Measurements from ENCODE around the gene ABCG1. TPM values are rescaled to one million over a fixed set of nuclear protein-coding genes. Genes with fewer than 3 reads are reported as not detected.

Gene ABCG1
- polyA plus RNA-seq, 4 donors = 9.0 to 10.2 (median 9.4) TPM

- DNase-seq (ENCODE audit: low read depth in 4 of 4, low spot score in 2 of 4) = no peak
Measured at GRCh38 chr21:42248783-42249597, 30.1 kb downstream of the ABCG1 start.

DNA sequence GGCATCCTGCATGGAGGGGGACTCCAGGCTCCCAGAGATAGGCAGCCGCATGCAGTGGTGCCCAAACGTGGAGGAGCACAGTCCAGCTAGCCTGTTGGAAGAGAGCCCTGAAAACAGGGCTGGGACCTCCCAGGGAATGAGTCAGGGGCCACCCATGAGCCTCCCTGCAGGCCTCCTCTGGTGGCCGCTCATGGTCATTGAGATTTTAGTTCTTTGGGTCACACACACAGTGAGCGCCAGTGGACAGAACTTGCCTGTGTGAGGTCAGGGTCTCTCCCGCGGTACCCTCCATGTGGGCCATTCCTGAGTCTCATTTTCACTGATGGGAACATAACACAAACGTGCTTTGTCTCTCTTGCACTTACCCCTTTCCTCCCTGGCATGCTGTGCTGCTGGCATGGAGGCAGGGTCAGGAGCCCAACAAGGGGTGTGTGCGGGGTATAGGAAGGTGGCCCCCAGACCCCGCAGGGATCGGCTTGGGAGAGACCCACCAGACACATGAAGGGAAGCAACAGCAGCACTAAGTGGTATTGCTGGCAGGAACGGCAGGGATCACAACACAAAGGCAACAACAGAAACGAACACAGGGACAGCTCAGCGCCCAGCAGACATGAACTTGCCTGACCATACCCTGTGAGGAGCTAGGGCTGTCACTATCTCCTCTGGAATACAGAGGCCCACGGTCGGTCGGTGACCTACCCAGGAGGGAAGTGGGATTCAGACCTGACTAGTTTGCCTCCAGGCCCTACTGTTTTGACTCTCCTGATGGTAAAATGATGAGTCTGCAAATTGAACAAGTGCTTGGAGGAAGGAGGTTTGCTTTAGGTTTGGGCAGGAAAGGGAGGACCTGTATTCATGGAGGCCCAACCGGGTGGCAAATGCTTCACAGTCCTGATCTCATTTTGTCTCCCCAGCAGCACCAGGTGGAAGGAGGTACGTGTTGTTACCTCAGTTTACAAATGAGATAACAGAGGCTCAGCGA, 31.8 kb downstream of the ABCG1 start:
- DNase-seq (ENCODE audit: low read depth in 4 of 4, low spot score in 2 of 4) = no peak

DNA sequence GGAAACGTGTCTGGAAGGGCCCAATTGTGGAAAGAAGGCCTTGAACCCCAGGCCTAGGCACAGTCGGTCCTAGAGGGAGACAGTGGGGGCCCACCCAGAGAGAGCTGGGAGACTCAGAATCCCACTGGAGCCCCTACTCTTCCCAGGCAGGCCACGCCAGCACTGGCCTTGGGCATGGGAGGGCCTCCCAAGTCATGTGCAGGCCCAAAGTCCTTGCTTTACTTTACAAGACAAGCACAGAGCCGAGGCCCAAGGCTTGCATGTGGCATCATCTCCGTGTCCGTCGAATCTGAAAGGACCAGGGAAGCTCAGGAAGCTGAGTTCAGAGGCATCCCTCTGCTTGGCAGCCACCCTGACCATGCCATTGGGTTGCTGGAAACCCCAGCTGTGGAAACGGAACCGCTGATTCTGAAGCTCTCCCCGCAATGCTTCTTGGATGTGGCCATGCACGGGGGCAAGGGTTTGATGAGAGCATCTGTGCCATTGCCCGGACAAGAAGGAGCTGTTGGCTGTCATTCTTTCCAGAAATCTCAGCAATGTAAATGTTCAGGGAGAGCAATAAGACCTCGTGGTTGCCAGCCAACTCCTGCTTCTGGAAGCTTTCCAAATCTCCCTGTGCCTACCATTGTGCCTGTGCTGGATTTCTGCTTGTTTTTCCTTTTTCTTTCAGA, 32.8 kb downstream of the ABCG1 start:
- no peak for DNase-seq (ENCODE audit: low read depth in 4 of 4, low spot score in 2 of 4)

DNA sequence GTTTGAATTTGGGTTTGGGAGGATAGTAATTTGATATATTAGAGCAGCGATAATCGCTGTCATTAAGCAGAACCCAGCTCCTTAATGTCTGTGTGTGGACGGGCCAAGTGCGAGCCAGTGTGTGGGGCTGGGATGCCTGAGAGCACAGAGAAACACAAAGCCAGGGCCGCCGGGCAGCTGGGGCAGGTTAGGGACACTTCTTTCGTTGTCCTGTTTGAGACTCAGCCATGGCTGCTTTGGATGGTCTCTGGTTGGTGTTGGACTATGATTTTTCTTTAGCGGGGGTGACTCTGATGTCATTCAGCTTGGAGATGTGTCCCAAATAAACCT, 33.4 kb downstream of the ABCG1 start:
- DNase-seq (ENCODE audit: low read depth in 4 of 4, low spot score in 2 of 4) = no peak

DNA sequence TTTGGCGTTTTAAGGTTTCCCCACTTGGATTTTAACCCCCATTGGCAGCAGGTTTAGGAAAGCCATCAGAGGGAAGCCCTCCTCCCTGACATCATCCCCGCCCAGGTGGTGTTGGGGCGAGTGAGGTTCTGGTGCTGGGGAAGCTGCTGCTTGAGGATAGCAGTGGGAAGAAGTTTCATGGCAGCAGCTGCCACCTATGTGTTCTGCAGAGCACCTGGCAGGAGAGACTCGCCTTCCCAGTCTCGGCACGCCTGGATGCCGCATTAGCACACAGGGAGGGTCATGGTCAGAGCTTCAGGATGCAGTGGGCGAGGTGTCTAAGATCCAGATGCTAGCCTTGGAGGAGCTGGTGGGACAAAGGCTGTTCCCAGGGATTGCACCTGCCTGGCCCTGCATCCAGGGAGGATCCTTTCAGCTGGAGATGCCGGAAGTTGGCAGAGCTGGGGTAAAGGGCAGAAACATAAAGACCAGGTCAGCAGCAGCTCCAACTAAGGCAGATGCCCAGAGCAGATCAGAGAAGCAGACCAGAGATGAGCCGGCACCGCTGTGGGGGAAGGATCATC, 33.9 kb downstream of the ABCG1 start:
- no peak for DNase-seq (ENCODE audit: low read depth in 4 of 4, low spot score in 2 of 4)

- DNase-seq (ENCODE audit: low read depth in 4 of 4, low spot score in 2 of 4) = no peak
Measured at GRCh38 chr21:42253466-42253865, 34.5 kb downstream of the ABCG1 start.

- DNase-seq (ENCODE audit: low read depth in 4 of 4, low spot score in 2 of 4) = no peak
Measured at GRCh38 chr21:42254083-42254482, 35.1 kb downstream of the ABCG1 start.

DNA sequence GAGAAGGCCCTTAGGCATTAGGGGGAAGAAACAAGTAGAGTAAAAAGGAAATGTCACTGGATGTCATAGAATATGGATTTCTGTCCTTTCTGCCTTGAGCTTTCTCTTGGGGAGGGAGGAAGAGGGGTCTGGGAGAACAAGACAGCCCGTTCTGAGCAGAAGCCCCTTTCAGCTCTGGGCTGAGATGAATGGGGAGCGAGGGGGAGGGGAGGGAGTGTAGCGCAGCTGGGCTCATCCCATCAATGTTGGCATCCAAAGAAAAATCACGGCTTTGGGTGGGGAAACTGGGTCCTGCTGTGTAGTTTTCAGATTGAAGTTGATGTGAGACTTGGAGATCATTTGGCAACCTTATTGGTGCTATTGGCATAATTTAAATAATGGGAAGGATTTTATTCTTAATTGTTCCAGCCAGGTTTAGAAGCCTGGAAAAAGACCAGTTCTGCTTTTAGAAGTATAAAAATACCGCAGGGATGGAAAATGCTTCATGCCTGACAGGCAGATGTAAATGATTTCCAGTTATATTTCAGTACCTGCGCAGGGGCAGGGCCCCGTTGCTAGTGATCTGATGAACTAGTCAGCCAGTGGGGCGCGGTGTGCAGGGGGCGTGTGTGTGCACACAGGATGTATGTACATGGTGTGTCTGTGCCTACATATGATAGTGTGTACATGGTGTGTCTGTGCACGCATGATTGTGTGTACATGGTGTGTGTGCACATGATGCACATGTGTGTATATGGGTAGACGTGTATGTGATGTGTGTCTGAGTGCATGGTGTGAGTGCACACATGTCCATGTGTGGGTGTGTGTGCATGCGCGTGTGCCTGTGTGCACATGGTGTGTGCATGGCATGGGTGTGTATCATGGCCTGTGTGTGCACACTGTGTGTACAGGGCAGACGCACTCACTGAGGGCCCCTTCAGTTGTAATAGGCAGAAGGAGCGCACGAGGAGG, 36.0 kb downstream of the ABCG1 start:
- no peak for DNase-seq (ENCODE audit: low read depth in 4 of 4, low spot score in 2 of 4)

GRCh38 chr21:42255825-42256224, 36.9 kb downstream of the ABCG1 start:
- DNase-seq (ENCODE audit: low read depth in 4 of 4, low spot score in 2 of 4) = no peak

DNA sequence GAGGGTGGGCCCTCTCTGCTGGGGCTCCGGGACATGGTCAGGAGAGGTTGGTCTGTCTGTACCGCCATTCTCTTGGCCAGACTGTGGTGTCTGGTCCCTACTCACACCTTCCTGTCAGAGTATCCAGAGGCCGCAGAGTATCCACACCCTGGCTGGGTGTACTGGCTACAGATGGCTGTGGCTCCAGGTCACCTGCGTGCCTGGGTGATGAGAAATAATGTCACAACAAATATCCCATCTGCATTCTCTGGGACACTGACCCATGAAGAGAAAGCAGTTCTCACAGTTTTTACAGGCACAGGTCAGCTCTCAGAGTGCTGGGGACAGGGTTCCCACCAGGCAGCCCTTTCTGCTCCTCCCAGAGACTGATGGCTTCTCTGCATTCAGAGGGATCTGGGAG, 37.4 kb downstream of the ABCG1 start:
- no peak for DNase-seq (ENCODE audit: low read depth in 4 of 4, low spot score in 2 of 4)

DNA sequence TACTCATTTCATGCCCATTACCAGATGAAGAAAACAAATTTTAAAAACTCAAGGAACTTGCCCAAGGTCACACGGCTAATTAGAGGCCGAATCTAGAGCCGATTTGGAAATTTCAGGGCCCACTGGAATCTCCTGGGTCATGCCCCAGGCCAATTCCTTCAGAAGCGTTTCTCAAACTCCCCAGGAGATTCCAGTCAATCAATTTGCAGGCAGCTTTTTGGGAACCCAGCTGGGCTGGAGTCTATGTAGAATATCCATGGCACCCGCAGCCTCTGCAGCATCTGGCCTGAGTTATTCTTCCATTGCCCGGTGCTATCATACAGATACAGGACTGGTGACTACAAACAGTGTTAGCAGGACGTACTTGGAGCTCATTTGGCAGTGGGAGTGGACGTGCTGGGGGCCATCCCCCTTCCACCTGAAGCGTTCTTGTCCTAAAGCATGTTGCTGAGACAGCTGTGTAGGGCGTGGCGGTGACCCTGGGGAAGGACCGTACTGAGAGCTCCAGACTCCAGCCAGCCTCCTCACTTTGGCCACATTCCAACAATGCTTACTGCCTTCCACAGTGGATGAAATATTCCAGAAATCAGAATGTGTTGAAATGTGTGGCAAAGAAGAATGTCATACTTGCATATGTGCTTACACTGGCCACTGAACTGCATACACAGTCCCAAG, 38.3 kb downstream of the ABCG1 start:
- no peak for DNase-seq (ENCODE audit: low read depth in 4 of 4, low spot score in 2 of 4)

- DNase-seq (ENCODE audit: low read depth in 4 of 4, low spot score in 2 of 4) = no peak
Measured at GRCh38 chr21:42258150-42258884, 39.4 kb downstream of the ABCG1 start.

DNA sequence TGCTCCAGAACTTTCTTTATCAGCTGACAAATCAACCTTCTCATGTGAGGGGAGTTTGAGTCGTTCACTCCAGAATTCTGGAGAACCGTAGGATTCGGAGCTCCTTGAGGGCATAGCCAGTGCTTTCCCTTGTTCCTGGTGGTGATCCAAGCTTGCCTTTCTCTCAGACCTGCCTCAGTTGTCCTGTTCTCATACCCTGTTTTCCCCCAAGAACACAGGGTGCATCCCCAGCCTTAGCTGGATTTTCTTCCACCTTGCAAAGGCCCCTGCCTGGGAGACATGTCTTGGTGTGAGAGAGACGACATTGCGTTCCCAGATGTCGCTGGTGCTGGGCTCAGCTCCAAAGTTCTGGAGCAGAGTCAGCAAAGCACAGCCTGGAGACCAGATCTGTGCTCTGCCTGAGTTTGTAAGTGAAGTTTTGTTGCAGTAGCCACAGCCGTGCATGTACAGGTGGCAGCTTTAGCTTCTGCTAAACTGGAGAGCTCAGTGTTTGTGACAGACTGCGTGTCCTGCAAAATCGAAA, 40.0 kb downstream of the ABCG1 start:
- DNase-seq (ENCODE audit: low read depth in 4 of 4, low spot score in 2 of 4) = no peak

DNA sequence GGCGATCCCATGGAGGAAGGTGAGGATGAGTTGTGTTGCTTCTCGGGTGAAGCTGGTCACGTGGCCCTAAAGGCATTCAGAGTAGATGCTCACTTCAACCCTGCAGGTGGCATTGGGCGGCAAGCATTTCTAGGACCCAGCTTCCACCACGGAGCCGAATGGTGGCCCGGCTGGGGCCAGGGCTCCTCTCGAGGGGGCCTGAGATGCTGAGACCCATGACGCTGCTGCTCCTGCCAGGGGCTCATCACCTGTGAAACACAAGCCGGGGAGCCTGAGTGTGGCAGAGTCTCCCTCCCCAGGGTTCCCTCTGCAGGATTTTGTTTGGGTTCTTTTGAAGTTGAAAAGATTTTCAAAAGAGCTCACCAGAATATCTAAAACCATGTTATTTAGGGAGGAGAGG, 41.2 kb downstream of the ABCG1 start:
- DNase-seq (ENCODE audit: low read depth in 4 of 4, low spot score in 2 of 4) = no peak

DNA sequence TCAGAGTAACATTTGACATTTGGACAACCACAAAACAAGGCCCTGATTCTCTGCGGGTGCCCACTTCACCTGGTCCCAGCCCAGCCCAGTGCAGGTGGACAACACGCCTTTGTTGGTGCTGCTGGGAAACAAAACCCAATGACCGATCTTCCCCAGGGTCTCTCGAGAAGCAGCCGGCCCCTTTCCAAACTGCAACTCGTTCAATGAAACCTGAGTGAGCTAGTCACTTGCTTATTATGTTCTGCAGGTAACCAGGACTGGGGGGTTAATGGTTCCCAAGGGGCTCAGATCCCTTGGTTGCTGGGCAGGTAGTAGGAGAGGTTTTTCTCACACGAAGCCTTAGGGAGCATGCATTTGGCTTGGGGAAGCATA, 42.9 kb downstream of the ABCG1 start:
- no peak for DNase-seq (ENCODE audit: low read depth in 4 of 4, low spot score in 2 of 4)

DNA sequence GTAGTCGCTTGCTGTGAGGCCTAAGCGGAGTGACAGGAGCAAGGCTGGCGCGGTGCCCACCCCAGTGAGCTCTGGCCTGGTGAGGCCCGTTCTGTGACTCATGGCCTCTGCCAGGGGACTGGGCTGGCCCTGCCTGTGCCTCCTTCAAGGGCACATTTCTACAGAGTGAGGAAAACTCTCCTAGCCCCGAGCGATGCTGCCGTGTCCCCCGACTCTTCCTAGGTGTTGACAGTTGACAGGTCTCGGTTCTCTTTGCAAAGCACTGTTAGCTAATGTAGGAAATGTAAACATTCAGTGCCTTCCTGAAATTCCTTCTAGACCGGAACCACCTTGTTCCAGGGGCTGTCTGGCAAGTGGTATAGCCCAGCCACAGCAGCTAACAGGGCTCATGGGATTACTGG, 43.9 kb downstream of the ABCG1 start:
- DNase-seq (ENCODE audit: low read depth in 4 of 4, low spot score in 2 of 4) = no peak

- DNase-seq (ENCODE audit: low read depth in 4 of 4, low spot score in 2 of 4) = no peak
Measured at GRCh38 chr21:42263591-42264131, 44.7 kb downstream of the ABCG1 start.
